K562 (cell line): ENCODE data around the gene SFPQ. TPM values are rescaled to one million over a fixed set of nuclear protein-coding genes. Genes with fewer than 3 reads are reported as not detected.

Experiments
- CC2D1A ChIP-seq: fragments of 450-650 bp; IDR thresholded peaks from 2 replicates; pipeline ENCODE4 v1.6.1; 2017; ENCODE audit warnings: mild to moderate bottlenecking
- EZH2 ChIP-seq: IDR thresholded peaks from 2 replicates; pipeline ENCODE4 v1.6.1; 2012; ENCODE audit warnings: low read depth, mild to moderate bottlenecking, inconsistent platforms, low read length, borderline replicate concordance
- HMGXB4 ChIP-seq: sonication (generic); formaldehyde crosslinking; IDR thresholded peaks from 2 replicates; pipeline ENCODE4 v1.8.1; 2023; ENCODE audit warnings: mild to moderate bottlenecking, missing genetic modification reagents
- HNRNPUL1 ChIP-seq: fragments of 200-400 bp; formaldehyde crosslinking; IDR thresholded peaks from 2 replicates; pipeline ENCODE4 v1.6.1; 2017; ENCODE audit warnings: low read length
- KAT7 ChIP-seq: sonication (generic); formaldehyde crosslinking; IDR thresholded peaks from 2 replicates; pipeline ENCODE4 v1.8.0; 2022; ENCODE audit warnings: missing genetic modification reagents, mild to moderate bottlenecking, borderline replicate concordance
- MCM7 ChIP-seq, 2 experiments: fragments of 450-650 bp; IDR thresholded peaks; 2 replicates each; pipeline ENCODE4 v1.6.1; 2016 to 2018
- NCOA4 ChIP-seq: fragments of 450-650 bp; IDR thresholded peaks from 2 replicates; pipeline ENCODE4 v1.6.1; 2018; ENCODE audit warnings: mild to moderate bottlenecking; ENCODE audit not compliant: partially characterized antibody
- POLR2AphosphoS2 ChIP-seq: IDR thresholded peaks from 2 replicates; pipeline ENCODE4 v1.6.1; 2012; ENCODE audit warnings: low read length, improper control_type of control experiment
- RB1 ChIP-seq: fragments of 450-650 bp; IDR thresholded peaks from 2 replicates; pipeline ENCODE4 v1.6.1; 2017; ENCODE audit warnings: low read depth, mild to moderate bottlenecking
- SMAD3 ChIP-seq: fragments of 450-650 bp; formaldehyde crosslinking; conservative IDR thresholded peaks from 2 replicates; pipeline ENCODE4 v1.4.0; 2020; ENCODE audit warnings: mild to moderate bottlenecking
- SMARCE1 ChIP-seq: fragments of 450-650 bp; IDR thresholded peaks from 2 replicates; pipeline ENCODE4 v1.7.1; 2016; ENCODE audit warnings: mild to moderate bottlenecking
- SP2 ChIP-seq: IDR thresholded peaks from 2 replicates; pipeline ENCODE4 v1.6.1; 2011; ENCODE audit warnings: mild to moderate bottlenecking, low read depth, low read length, moderate library complexity; ENCODE audit not compliant: poor library complexity, severe bottlenecking; ENCODE audit errors: extremely low read depth
- SUPT5H ChIP-seq: fragments of 450-650 bp; IDR thresholded peaks from 2 replicates; pipeline ENCODE4 v1.6.1; 2016
- ZNF175 ChIP-seq: fragments of 200-800 bp; sonication (Bioruptor generic); IDR thresholded peaks from 2 replicates; pipeline ENCODE4 v1.6.1; 2016; ENCODE audit warnings: low read depth, mild to moderate bottlenecking, missing genetic modification characterization, missing compliant biosample characterization
- ZNF197 ChIP-seq: fragments of 200-800 bp; sonication (Bioruptor generic); IDR thresholded peaks from 2 replicates; pipeline ENCODE4 v1.6.1; 2016; ENCODE audit warnings: low read depth, missing genetic modification characterization, missing compliant biosample characterization
- ZNF354B ChIP-seq: fragments of 250-450 bp; sonication (Bioruptor Pico); IDR thresholded peaks from 2 replicates; pipeline ENCODE4 v1.4.0; 2020
- polyA plus RNA-seq, 8 experiments: library from polyadenylated mRNA; depleted of rRNA in 4 of 8; stranded (reverse) in 5 of 8; unstranded in 3 of 8; fragments of >200 nt; fragmentation: Nextera tagmentation in 2 of 8; fragmentation: Illumina TruSeq in 1 of 8; extraction: Ambion mirVana in 2 of 8; extraction: Trizol in 1 of 8; gene quantifications; 2 replicates each; pipeline versions ENCODE4 v1.2.1 to v1.2.3, GENCODE V29; 2011 to 2014; ENCODE audit warnings: inconsistent platforms in 1 of 8, missing spikeins in 1 of 8
- total RNA-seq, 7 experiments: library from RNA; depleted of rRNA in 6 of 7; stranded (reverse); fragments of >200 nt in 6 of 7; fragmentation: Illumina TruSeq in 2 of 7; extraction: Trizol in 2 of 7; gene quantifications; 2 replicates each; pipeline versions ENCODE4 v1.2.1 to v1.2.3, GENCODE V29; 2011 to 2021; ENCODE audit warnings: low replicate concordance in 1 of 7
- TF ChIP-seq, protein P1 (sequence below): fragments of 450-650 bp; IDR thresholded peaks from 2 replicates; pipeline ENCODE4 v1.6.1; 2016; ENCODE audit warnings: mild to moderate bottlenecking
- TF ChIP-seq, protein P2 (sequence below), 3 experiments: fragments of 200-800 bp in 1 of 3; fragments of 250-450 bp in 1 of 3; fragments of 450-650 bp in 1 of 3; sonication (Bioruptor Pico) in 1 of 3; sonication (Bioruptor generic) in 1 of 3; formaldehyde crosslinking in 1 of 3; IDR thresholded peaks; 2 replicates each; pipeline versions ENCODE4 v1.6.1 to v1.8.0; 2016 to 2022; ENCODE audit warnings: mild to moderate bottlenecking in 2 of 3, missing genetic modification characterization in 2 of 3, missing compliant biosample characterization in 1 of 3, moderate library complexity in 1 of 3
- TF ChIP-seq, protein P3 (sequence below), 2 experiments: fragments of 450-650 bp; conservative IDR thresholded peaks; 2 replicates each; pipeline ENCODE4 v1.6.1; 2017; ENCODE audit warnings: mild to moderate bottlenecking in 2 of 2, moderate library complexity in 2 of 2

The SFPQ gene
- total and polyA plus RNA-seq, 9 of the 15 experiments (the other 6 are each of a cell fraction or from before 2014, with no cell fraction given) = 69.7 to 562 (median 399) TPM

GRCh38 chr1:35192853-35193664 is at the start of gene SFPQ (continued):
- TF ChIP-seq, protein P1, sequence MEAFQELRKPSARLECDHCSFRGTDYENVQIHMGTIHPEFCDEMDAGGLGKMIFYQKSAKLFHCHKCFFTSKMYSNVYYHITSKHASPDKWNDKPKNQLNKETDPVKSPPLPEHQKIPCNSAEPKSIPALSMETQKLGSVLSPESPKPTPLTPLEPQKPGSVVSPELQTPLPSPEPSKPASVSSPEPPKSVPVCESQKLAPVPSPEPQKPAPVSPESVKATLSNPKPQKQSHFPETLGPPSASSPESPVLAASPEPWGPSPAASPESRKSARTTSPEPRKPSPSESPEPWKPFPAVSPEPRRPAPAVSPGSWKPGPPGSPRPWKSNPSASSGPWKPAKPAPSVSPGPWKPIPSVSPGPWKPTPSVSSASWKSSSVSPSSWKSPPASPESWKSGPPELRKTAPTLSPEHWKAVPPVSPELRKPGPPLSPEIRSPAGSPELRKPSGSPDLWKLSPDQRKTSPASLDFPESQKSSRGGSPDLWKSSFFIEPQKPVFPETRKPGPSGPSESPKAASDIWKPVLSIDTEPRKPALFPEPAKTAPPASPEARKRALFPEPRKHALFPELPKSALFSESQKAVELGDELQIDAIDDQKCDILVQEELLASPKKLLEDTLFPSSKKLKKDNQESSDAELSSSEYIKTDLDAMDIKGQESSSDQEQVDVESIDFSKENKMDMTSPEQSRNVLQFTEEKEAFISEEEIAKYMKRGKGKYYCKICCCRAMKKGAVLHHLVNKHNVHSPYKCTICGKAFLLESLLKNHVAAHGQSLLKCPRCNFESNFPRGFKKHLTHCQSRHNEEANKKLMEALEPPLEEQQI = peak; percentile 77; the same call in 1 of the 2 replicates
- peak; percentile 63 for TF ChIP-seq HMGXB4 (CRISPR knock-in tag)
- TF ChIP-seq, protein P2, sequence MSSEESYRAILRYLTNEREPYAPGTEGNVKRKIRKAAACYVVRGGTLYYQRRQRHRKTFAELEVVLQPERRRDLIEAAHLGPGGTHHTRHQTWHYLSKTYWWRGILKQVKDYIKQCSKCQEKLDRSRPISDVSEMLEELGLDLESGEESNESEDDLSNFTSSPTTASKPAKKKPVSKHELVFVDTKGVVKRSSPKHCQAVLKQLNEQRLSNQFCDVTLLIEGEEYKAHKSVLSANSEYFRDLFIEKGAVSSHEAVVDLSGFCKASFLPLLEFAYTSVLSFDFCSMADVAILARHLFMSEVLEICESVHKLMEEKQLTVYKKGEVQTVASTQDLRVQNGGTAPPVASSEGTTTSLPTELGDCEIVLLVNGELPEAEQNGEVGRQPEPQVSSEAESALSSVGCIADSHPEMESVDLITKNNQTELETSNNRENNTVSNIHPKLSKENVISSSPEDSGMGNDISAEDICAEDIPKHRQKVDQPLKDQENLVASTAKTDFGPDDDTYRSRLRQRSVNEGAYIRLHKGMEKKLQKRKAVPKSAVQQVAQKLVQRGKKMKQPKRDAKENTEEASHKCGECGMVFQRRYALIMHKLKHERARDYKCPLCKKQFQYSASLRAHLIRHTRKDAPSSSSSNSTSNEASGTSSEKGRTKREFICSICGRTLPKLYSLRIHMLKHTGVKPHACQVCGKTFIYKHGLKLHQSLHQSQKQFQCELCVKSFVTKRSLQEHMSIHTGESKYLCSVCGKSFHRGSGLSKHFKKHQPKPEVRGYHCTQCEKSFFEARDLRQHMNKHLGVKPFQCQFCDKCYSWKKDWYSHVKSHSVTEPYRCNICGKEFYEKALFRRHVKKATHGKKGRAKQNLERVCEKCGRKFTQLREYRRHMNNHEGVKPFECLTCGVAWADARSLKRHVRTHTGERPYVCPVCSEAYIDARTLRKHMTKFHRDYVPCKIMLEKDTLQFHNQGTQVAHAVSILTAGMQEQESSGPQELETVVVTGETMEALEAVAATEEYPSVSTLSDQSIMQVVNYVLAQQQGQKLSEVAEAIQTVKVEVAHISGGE (CRISPR knock-in tag; IDR thresholded peaks at IDR 0.05) = peak in 1 of 3 experiments; percentile 0; a peak in 1 of 6 replicates
- TF ChIP-seq EZH2 = no peak
- no peak; the same call in 1 of the 2 replicates for TF ChIP-seq KAT7 (CRISPR knock-in tag)
- no peak for TF ChIP-seq ZNF354B
- no peak for TF ChIP-seq ZNF175 (CRISPR knock-in tag)
- no peak for TF ChIP-seq NCOA4
- TF ChIP-seq MCM7 (IDR thresholded peaks at IDR 0.05) = no peak
- TF ChIP-seq HNRNPUL1 = no peak
- TF ChIP-seq, protein P3, sequence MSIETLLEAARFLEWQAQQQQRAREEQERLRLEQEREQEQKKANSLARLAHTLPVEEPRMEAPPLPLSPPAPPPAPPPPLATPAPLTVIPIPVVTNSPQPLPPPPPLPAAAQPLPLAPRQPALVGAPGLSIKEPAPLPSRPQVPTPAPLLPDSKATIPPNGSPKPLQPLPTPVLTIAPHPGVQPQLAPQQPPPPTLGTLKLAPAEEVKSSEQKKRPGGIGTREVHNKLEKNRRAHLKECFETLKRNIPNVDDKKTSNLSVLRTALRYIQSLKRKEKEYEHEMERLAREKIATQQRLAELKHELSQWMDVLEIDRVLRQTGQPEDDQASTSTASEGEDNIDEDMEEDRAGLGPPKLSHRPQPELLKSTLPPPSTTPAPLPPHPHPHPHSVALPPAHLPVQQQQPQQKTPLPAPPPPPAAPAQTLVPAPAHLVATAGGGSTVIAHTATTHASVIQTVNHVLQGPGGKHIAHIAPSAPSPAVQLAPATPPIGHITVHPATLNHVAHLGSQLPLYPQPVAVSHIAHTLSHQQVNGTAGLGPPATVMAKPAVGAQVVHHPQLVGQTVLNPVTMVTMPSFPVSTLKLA (conservative IDR thresholded peaks at IDR 0.05) = peak; percentile 80 to 92
- TF ChIP-seq POLR2AphosphoS2 = peak; percentile 98
- TF ChIP-seq ZNF197 = no peak
- peak; percentile 100 for TF ChIP-seq SUPT5H
- no peak for TF ChIP-seq SMAD3
- no peak for TF ChIP-seq SMARCE1
- TF ChIP-seq CC2D1A = peak; percentile 97
- TF ChIP-seq RB1 = peak; percentile 97
- TF ChIP-seq SP2 = peak; percentile 87
